ENCODE results near the gene PITX2. TPM values are rescaled to one million over a fixed set of nuclear protein-coding genes. Genes with fewer than 3 reads are reported as not detected.

PITX2 gene
- polyA plus RNA-seq, 1 of the 3 experiments (the other 2 are of a cell fraction), result not detected

- no peaks in the 10 kb centered on the region for H3K79me2 ChIP-seq (ENCODE audit: insufficient read depth)
- no peak overlapping the region for H2AFZ ChIP-seq (ENCODE audit: low read depth)
- no peaks in the 10 kb centered on the region for H3K36me3 ChIP-seq (replicated peaks in 1 of 2; ENCODE audit: control insufficient read depth in 1 of 2, insufficient read depth in 2 of 2, low read length in 1 of 2)
- CTCF ChIA-PET, result interaction anchor here (1.3 to 1.8 kb wide), 2 partner anchors 9 to 12 kb away, joined by 3 to 5 read pairs; no protein-coding TSS in a partner anchor
- H3K4me3 ChIP-seq (ENCODE audit: low read depth in 2 of 2, low read length in 1 of 2), result no peak overlapping the region
- no peak for TF ChIP-seq EZH2phosphoT487 (IDR thresholded peaks at IDR 0.05; ENCODE audit: borderline replicate concordance, low read depth)
- TF ChIP-seq, protein P1, sequence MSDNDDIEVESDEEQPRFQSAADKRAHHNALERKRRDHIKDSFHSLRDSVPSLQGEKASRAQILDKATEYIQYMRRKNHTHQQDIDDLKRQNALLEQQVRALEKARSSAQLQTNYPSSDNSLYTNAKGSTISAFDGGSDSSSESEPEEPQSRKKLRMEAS (IDR thresholded peaks at IDR 0.05; ENCODE audit: low read depth), result no peak
- TF ChIP-seq, protein P2, sequence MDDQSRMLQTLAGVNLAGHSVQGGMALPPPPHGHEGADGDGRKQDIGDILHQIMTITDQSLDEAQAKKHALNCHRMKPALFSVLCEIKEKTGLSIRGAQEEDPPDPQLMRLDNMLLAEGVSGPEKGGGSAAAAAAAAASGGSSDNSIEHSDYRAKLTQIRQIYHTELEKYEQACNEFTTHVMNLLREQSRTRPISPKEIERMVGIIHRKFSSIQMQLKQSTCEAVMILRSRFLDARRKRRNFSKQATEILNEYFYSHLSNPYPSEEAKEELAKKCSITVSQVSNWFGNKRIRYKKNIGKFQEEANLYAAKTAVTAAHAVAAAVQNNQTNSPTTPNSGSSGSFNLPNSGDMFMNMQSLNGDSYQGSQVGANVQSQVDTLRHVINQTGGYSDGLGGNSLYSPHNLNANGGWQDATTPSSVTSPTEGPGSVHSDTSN (IDR thresholded peaks at IDR 0.05), result no peak
- no peak for TF ChIP-seq FOXM1 (IDR thresholded peaks at IDR 0.05; ENCODE audit: low read depth)
- TF ChIP-seq MEF2A (IDR thresholded peaks at IDR 0.05; ENCODE audit: borderline replicate concordance, low read depth), result no peak
- no peak for TF ChIP-seq POLR2AphosphoS5 (IDR thresholded peaks at IDR 0.05; ENCODE audit: low read depth, low read length)
- TF ChIP-seq RCOR1 (IDR thresholded peaks at IDR 0.05; ENCODE audit: low read length), result no peak
- no peak for TF ChIP-seq TAF1 (IDR thresholded peaks at IDR 0.05; ENCODE audit: borderline replicate concordance, low read depth, low read length)
- no peak for TF ChIP-seq ELF1 (IDR thresholded peaks at IDR 0.05)
- TF ChIP-seq FOXJ3 (CRISPR knock-in tag; IDR thresholded peaks at IDR 0.05), result no peak
- TF ChIP-seq, protein P3, sequence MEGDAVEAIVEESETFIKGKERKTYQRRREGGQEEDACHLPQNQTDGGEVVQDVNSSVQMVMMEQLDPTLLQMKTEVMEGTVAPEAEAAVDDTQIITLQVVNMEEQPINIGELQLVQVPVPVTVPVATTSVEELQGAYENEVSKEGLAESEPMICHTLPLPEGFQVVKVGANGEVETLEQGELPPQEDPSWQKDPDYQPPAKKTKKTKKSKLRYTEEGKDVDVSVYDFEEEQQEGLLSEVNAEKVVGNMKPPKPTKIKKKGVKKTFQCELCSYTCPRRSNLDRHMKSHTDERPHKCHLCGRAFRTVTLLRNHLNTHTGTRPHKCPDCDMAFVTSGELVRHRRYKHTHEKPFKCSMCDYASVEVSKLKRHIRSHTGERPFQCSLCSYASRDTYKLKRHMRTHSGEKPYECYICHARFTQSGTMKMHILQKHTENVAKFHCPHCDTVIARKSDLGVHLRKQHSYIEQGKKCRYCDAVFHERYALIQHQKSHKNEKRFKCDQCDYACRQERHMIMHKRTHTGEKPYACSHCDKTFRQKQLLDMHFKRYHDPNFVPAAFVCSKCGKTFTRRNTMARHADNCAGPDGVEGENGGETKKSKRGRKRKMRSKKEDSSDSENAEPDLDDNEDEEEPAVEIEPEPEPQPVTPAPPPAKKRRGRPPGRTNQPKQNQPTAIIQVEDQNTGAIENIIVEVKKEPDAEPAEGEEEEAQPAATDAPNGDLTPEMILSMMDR (IDR thresholded peaks at IDR 0.05), result no peak
- TF ChIP-seq MXI1 (IDR thresholded peaks at IDR 0.05; ENCODE audit: low read depth, low read length), result no peak
- no peak for TF ChIP-seq FOSL2 (IDR thresholded peaks at IDR 0.05; ENCODE audit: borderline replicate concordance, low read depth)
- no peak for TF ChIP-seq CHD2 (IDR thresholded peaks at IDR 0.05; ENCODE audit: low read length, partially characterized antibody)
- TF ChIP-seq GABPA (IDR thresholded peaks at IDR 0.05; ENCODE audit: low read depth), result no peak
- no peak for TF ChIP-seq JUND (IDR thresholded peaks at IDR 0.05)
- TF ChIP-seq EP300 (IDR thresholded peaks at IDR 0.05; ENCODE audit: borderline replicate concordance in 1 of 2, low read depth in 1 of 2, low read length in 1 of 2), result no peak
- TF ChIP-seq YY1 (IDR thresholded peaks at IDR 0.05; ENCODE audit: low read depth), result no peak
- TF ChIP-seq USF2 (IDR thresholded peaks at IDR 0.05; ENCODE audit: borderline replicate concordance, low read depth, low read length), result no peak
- no peak for TF ChIP-seq SMC3 (IDR thresholded peaks at IDR 0.05; ENCODE audit: low read depth, low read length)
- H4K20me1 ChIP-seq (ENCODE audit: insufficient read depth), result no peaks in the 10 kb centered on the region
- 24% methylated on average over 13 of the region's 18 CpGs for WGBS (ENCODE audit: low lambda C conversion rate)
- no peaks in the 10 kb centered on the region for H3F3A ChIP-seq (replicated peaks; ENCODE audit: insufficient read depth)
- no peak overlapping the region for H3K27ac ChIP-seq (ENCODE audit: low read depth in 2 of 2, low read length in 1 of 2)
- POLR2A ChIA-PET, result no interaction called here
- no peak for DNase-seq
- peaks cover 0 to 2% of the 10 kb centered on the region in 2 experiments; a peak in 1 of 4 replicates for H3K4me1 ChIP-seq (ENCODE audit: control insufficient read depth in 1 of 2, insufficient read depth in 2 of 2, low read depth in 1 of 2, low read length in 1 of 2)
- H3K9me2 ChIP-seq, result no peaks in the 10 kb centered on the region
- H3K9me3 ChIP-seq, result no peaks in the 10 kb centered on the region
- no peak overlapping the region for H3K4me2 ChIP-seq
- H3K9ac ChIP-seq, result no peak overlapping the region
- H3K27me3 ChIP-seq (ENCODE audit: insufficient read depth), result peaks cover 68% of the 10 kb centered on the region
Measured at GRCh38 chr4:110641218-110641617, 18.3 kb upstream of the PITX2 start.
